Endothelial cell of coronary artery (primary cell): Measurements from ENCODE around the gene SETSIP. TPM values are rescaled to one million over a fixed set of nuclear protein-coding genes. Genes with fewer than 3 reads are reported as not detected.

Experiments used
- total RNA-seq: library from RNA; depleted of rRNA; stranded (reverse); fragments of >200 nt; gene quantifications from 2 replicates; pipeline ENCODE4 v1.2.3, GENCODE V29; 2014

SETSIP gene
- 0.09 TPM in 1 of 2 replicates, not detected in the other for total RNA-seq

GRCh38 chr1:92075311-92075710 is at the start of gene SETSIP:
Gene SETSIP, minus strand, starts transcription at chr1:92075411. Its CDS starts 0 bp downstream, at chr1:92075411.

GRCh38 chr1:92080128-92080985 is 5.1 kb upstream of the SETSIP start, which contains the start of gene BTBD8:
Gene BTBD8, plus strand, starts transcription at chr1:92080345. Its CDS starts 227 bp downstream, at chr1:92080572.

Other genes starting within 250 kb of the SETSIP start
- gene TGFBR3, start 189.3 kb downstream of the SETSIP start, total RNA-seq = 7.3 and 7.9 TPM in 2 replicates
- gene BRDT, start 126.0 kb downstream of the SETSIP start, total RNA-seq = not detected in 2 replicates
- gene EPHX4, start 45.4 kb downstream of the SETSIP start, total RNA-seq = 3.9 and 8.4 TPM in 2 replicates
- 1.6 and 1.8 TPM in 2 replicates for gene BTBD8, start 4.9 kb upstream of the SETSIP start, total RNA-seq
- not detected in 2 replicates for gene C1orf146, start 142.5 kb upstream of the SETSIP start, total RNA-seq
- gene GLMN, start 223.6 kb upstream of the SETSIP start, total RNA-seq = 8.1 and 9.4 TPM in 2 replicates
- 4.7 and 9.3 TPM in 2 replicates for gene RPAP2, start 223.6 kb upstream of the SETSIP start, total RNA-seq